HG03064 (cell line): Measurements from ENCODE around the gene SLC19A3.
"Not testable (repeated sequence)": the region's sequence is repeated elsewhere in the genome, so short reads cannot be mapped to it uniquely, and the experiment has no call there.

ENCODE experiments used
- ATAC-seq: cut with Tn5 transposase; IDR thresholded peaks from one replicate; pipeline ENCODE4 v1.9.1; 2021; ENCODE audit warnings: low read depth; ENCODE audit not compliant: unreplicated experiment

The SLC19A3 gene

DNA sequence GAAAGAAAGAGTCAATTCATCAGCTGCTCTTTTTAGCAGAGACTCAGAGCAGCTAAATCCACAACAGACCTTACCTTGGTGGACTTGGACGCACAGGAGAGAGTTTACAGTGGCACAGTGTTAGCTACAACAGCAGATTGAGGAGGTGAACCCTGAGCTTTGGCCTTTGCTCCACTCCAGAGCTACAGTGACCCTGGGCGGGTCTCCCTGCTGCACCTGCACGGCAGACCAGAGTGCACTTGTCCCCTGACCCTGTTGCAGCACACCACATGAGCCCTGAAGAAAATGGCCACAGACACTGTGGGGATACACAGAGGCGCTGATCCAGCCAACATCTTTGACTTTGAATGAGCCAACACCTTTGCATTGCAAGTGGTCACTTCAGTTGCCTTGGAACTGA, 11.0 kb downstream of the SLC19A3 start:
- ATAC-seq: no peak

DNA sequence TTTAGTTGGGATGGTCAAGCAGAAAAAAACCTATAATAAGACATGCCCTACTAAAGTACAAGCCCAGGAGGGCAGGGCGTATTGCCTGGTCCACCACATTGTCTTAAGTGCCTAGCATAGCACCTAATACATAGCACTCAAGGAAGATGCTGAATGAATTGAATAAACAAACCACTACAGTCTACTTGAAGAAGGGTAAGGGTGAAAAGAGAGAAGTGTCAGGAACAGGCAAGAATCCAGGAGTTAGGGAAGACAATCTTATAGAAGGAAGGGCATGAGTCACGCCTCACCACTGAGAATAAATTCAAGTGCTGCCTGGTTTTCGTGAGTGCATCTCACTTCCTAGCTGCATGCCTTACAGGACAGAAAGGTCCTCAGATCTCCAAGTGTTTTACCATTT, 13.9 kb downstream of the SLC19A3 start:
- no peak for ATAC-seq

DNA sequence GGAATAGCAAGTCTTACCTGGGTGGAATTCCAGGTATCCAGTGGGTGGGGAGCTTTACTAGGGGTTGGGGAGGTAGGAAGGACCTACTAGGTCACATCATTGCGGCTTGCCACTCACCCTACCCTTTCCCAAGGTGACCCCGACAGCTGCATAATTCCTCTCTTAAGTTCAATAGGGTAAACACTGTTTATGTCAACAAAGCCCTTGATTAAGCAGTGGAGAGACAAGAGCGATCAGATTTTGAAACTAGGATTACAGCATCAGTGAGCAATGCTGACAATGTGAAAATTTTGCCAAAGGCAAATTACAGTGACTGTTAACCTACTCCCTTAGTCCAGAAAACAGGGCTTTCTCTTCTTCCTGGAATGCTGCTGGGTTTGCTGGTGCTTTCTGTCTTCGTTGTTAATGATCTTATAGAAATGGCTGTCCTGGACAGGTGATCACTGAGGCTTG, 14.5 kb downstream of the SLC19A3 start:
- ATAC-seq: no peak

DNA sequence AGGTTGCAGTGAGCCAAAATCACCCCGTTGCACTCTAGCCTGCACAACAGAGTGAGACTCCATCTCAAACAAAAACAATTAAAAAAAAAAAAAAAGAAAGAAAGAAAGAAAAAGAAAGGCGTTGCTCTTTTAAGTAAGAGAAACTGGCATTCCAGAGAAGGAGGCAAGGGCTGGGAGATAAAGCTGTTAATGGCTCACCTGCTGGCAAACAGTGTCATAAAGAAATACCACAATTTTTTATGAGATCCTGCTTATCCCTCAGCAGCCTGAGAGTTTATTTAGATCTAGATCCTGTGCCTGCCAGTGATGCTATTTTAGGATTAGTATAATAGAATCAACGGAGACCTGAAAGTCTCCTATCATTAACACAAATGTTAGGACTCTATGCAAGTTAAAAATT, 16.3 kb downstream of the SLC19A3 start:
- ATAC-seq: no peak

DNA sequence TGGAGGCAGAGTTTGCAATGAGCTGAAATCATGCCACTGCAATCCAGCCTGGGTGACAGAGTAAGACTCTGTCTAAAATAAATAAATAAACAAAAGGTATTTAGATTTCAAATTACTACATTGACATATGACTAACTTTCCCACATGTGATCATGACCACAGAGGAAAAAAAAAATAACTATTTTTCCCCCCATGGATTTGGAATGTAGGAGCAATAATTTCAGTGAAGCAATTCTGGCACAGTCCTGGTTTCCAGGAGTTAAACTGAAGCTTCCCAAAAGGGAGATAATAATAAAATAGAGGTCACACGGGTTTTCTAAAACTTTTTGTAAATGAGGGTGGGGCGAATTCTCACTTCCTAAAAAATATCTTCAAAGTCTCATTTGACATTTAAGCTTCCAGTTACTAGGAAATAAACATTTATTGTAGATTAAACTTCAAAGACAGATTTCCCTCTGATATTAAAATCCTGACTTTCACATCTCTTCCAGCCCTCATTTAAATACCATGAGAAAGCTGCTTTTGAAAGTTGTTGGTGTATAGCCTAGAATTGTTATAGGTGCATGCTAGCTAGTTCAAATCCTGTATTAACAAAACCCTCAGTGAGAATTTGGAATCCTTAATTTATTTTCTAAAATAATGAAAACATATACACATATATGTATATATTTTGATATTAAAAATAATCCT, 20.7 kb downstream of the SLC19A3 start:
- ATAC-seq: no peak

DNA sequence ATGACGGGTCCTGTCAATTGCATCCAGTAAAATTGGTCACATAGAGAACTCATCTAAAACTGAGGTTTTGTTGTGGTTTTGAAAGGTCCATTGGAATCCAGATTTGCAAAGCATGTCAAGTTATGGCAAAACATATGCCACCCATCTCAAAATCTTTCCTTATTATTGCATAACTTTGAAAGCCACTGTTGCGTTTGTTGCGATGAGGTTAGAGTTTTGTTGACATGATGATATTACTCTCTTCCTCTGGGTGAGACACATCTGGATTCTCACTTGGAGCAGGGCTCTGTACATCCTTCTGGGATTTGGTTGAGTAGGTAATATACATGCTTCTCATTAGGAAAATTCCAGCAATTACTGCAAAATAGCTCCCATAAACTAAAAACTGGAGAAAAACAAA, 30.6 kb downstream of the SLC19A3 start:
- ATAC-seq: no peak

DNA sequence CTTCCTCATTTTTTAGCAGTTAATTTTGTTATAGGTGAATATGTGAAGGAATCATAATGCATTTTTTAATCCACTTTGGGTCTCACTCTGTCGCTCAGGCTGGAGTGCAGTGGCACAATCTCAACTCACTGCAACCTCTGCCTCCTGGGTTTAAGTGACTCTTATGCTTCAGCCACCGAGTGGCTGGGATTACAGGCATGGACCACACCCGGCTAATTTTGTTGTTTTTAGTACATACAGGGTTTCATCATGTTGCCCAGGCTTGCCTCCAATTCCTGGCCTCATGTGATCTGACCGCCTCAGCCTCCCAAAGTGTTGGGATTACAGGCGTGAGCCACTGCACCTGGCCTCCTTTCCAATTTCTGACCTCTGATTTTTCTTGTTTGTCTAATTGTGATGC, 33.6 kb downstream of the SLC19A3 start:
- ATAC-seq: no peak

DNA sequence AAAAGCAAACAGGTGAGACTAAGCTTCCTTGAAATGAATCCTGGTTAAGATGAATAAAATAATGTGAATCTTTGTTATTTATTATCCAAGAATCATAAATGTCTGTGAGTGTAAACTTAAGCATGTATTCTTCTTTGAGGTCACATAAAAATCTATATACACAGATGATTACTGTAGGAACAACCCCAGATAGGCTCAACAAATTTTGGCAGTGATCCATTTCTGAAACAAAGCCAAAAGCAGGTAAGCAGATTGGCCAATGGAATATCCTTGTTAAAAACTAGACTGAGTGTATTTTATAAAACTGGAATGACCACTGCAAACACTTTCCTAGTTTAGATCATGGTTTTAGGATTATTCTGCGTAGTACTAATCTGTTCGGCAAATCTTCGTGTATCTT, 39.9 kb downstream of the SLC19A3 start:
- no peak for ATAC-seq

DNA sequence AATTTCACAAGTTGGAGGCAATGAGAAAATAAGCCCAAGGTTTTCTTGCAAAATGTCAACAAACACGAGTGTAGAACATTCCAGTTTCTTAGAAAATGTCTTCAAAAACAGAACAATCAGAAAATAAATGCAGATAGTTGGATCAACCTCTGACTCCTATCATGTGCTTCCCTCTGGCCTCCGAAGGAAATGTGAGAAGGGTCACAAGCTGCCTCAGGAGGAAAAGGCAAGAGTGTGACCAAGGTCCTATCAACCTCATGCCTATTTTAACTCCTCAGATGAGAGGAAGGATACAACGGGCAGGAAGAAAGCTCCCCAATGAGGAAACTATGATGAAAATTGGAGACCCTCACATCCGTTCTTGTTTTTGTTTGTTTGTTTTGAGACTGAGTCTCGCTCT, 43.3 kb downstream of the SLC19A3 start:
- no peak for ATAC-seq

DNA sequence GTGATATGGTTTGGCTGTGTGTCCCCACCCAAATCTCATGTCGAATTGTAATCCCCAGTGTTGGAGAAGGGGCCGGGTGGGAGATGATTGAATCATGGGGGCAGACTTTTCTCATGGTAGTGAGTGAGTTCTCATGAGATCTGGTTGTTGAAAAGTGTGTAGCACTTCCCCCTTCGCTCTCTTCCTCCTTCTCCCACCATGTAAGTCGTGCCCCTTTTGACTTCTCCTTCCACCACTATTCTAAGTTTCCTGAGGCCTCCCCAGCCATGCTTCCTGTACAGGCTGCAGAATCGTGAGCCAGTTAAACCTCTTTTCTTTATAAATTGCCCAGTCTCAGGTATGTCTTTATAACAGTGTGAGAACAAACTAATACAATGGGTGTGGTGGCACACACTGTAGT, 44.2 kb downstream of the SLC19A3 start:
- ATAC-seq: not testable (repeated sequence)

DNA sequence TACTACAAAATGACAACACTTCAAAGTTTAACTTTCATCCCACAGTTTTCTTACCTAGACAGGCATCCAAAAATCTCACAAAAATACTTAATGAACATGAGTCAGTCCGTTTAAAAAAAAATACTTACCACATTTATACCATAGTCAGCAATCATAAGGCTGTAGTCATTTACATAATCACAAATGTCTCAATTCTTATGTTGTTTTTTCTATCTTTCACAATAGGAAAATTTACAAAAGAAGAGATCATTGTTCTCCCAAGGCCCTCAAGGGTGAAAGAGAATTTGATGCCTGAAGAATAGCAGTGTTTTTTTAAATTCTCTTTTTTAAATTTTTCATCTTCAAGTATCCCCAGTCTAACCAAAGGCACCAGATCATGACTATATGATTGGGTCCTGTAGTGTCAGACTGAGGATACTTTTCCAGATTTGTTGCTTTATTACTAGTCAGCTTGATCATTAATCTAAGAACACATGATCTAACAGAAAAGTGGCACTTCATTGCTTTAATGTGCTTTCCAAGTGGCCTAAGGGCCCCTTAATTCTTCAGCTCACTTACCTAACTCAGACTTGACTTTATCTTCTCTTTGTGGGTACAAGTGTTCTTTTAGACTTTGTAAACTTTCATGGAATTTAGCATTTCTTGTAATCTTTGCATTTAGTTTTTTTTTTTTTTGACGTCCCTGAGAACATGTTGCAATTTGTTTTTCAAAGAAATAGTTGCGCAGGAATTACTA, 46.5 kb downstream of the SLC19A3 start:
- ATAC-seq: no peak

DNA sequence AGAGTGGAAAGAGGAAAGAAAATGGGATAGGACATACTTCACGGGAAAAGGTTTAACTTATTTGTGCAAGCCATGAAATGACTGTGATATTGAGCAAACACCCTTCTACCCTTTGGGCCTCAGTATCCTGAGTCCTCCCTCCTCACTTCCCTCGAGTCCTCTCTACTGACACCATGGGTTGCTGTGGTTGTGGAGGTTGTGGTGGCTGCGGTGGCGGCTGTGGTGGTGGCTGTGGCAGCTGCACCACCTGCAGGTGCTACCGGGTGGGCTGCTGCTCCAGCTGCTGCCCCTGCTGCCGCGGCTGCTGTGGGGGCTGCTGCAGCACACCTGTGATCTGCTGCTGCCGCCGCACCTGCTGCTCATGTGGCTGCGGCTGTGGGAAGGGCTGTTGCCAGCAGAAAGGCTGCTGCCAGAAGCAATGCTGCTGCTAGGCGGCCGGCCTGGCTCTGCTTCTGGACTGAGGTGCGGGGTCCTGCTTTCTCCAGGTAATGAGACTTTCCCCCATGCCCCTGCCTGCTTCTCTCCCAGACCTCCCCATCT, 51.1 kb downstream of the SLC19A3 start, which contains the start of gene SCYGR5:
Gene SCYGR5 (plus strand): TSS at position 174 of the 540 bp plus-strand sequence. CDS start 0 bp downstream, at position 174.
- not testable (repeated sequence) for ATAC-seq

DNA sequence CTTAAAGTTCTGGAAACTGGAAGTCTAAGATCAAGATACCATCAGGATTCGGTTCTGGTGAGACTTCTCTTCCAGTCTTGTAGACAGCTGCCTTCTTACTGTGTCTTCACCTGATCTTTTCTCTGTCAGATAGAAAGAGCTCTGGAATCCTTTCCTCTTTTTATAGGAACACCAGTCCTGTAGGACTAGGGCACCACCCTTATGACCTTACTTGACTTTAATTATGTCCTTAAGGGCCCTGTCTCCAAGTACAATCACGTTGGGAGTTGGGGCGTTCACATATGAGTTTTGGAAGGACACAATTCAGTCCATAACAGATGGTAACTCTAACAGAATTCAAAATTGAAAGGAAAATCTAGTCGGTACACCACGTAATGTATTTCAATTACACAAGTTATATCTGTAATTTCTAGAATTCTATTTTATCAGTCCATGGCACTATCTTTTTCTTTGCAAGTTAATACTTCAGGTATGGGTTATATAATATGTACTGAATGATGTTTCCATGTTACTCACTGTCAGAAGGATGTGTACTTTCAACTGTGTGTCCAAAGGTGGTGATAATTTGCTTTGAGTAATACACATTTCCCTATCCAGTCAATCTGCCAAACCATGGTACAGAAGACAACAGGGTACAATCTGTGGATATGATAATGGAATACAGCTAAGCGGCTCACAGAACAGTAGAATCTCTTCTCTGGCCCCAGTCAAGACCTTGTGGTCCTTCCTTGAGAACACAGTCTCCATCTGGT, 52.5 kb downstream of the SLC19A3 start:
- no peak for ATAC-seq

DNA sequence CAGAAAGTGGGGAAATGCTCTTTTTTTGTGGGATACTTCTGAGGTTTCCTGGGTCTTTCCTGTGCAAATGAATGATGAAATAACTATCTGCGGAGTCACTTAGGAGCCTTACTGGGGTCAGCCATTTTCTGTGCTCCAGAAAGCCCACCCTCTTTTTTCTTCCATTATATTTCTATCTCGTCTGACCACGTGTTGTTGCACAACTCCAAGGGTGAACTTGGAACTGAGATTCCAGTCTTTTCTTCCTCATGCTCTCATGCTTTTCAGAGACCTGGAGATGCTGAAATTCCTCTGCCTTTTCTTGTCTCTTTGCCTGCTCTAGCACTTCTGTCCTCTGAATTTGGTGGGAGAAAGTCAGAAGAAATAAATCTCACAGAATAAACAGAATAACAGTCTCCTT, 56.0 kb downstream of the SLC19A3 start:
- no peak for ATAC-seq

DNA sequence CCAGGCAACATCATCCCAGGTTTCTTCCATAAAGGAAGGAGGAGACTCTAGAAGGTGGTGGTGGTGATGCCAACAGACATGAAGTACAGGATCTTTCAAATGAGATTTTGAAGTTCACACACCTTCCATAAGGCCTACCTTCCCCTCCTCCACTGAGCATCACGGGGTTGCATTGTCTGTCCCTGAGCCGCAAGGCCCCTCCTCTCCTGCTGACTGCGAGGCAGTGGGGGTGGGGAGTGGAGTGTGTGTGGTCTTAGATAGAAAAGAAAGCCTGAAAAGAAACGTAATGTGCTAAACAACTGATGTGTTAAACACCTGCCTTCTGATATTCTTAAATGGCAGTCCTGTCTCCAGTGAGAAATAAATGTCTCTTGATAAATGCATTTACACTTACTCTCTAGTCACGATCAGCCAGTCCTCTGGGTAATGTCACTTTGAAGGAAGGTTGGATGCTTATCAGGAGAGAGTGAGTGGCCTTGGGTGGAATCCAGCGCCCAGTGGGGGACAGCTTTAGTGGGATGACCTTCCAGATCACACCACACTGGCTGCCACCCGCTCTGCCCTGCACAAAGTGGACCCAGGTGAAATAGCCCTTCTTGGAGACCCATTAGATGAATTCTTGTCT, 56.7 kb downstream of the SLC19A3 start:
- ATAC-seq: no peak

DNA sequence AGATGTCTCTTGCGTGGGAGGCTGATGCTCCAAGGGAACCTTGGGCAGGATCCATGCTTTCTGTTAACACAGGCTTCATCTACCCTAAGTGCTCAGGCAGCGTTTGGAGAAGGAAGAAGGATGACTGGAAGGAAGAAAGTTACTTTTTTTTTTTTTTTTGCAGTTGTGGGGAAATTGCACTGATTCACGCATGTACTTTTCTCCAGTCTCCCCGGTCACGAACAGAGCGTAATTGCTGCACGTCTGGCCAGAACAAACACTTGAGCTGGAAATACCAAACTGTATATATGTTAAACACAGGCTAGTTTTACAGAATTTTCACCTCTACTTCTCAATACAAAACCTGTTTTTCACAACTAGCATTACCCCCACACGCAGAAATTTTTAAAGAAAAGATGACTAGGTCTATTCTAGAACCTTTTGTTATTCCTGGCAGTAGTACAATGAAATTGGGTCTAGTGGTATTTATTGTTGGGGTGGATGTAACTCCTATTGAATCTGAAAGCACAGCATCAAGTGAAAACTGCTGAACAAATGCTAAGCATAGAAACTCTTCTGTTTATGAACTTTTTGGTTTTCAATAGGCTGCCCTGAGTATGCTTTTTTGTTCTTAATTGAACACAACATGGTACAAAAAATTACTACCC, 60.5 kb downstream of the SLC19A3 start:
- no peak for ATAC-seq

DNA sequence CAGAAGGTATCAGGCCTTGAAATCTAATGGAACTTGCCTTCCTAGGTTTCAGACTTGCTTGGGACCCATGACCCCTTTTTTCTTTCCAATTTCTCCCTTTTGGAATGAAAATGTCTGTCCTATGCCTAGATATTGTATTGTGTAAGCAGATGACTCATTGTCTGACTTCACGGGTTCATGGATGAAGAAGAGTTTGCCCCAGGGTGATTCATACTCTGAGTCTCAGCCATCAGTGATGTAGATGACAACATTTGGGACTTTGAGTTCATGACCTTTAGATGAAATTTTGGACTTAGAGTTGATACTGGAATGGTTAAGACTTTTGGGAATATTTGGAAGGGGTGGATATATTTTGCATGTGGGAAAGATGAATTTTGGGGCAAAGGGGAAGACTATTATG, 62.4 kb downstream of the SLC19A3 start:
- no peak for ATAC-seq

DNA sequence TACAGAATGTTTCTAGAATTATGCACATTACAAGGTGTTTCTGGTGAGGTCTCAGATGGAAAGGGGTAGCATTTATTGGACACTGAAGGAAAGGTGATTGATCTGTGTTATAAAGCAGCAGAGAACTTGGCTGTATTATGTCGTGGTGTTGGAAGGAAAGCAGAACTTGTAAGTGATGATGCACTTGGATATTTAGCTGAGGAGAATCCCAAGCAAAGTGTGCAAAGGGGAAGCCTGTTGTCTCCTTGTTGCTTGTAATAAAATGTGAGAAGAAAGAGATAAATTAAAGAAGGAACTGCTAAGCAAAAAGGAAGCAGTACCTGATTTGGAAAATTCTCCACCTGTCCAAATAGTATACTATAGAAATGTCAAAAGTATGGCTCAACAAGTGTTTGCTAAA, 63.4 kb downstream of the SLC19A3 start:
- no peak for ATAC-seq

DNA sequence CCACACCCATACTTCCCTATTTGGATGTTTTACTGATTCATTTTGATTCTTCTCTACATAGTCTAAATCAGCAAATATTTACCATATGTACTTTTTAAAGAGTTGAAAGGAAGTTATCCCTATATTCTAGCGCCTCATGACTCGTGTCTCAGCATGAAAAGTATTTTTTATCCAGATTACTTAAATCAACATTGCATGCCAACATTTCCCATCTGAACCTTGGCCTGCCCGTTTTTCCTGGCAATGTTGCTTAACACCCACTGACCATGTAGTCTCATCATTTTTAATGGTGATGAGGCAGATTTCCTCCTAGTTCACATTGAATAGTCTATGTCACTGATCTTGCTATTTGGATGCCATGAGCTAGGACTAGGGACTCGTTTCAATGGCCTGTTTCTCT, 64.4 kb downstream of the SLC19A3 start:
- ATAC-seq: no peak

DNA sequence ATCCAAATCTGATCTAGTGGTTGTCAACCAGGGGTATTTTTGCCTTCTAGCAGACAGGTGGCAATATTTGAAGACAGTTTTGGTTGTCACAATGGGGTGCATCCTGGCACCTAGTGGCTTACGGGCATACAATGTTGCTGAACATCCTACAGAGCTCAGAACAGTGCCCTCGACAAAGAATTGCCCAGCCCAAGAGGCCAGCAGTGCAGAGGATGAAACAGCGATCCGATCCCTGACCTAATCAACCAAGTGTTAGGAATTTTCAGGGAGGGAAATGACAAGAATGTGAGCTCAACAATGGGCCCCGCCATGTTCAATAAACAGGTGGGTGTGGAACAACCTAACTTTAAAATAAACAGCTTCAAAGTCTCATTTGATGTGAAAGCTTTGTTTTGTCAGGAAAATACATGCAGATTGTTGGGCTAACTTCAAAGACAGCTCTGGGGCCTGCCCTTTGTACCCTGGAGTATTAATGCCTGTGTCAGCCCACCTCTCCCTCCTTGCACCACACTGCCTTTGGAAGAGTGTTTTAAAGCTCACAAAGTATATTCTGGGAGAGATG, 73.8 kb downstream of the SLC19A3 start:
- ATAC-seq: no peak
